ENCODE results near the gene C21orf58.

Gene C21orf58

DNA sequence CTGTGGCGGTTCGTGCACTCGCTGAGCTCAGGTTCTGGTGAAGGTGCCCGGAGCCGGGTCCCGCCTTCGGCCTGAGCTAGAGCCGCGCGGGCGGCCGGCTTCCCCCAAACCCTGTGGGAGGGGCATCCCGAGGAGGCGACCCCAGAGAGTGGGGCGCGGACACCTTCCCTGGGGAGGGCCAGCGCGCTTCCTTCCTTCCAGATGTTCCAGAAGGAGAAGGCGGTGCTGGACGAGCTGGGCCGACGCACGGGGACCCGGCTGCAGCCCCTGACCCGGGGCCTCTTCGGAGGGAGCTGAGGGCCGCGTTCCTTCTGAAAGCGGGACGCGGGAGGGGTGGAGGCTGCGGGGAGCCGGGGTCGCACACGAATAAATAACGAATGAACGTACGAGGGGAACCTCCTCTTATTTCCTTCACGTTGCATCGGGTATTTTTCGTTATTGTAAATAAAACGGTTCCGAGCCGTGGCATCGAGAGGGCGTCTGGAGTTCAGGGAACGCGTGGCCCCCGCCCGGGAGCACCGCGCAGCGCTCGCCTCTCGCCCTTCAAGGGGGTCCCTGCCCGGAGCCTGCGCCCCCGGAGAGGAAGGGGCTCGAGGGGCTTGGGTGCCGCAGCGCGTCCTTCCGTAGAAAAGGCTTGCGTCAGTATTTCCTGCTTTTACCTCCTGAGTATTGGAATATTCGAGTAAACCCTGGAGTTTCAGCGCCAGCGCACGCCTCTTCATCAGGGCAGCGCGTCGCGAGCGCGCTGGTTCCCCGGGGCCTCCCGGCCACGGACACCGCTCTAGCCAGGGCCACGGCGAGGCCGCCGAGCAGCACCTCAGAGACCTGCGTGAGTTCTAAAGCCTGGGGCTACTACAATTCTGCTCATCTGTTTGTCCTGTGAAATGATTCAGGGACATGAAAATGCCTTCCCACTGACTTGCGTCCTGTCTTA is 26.1 kb downstream of the C21orf58 start:
- DNase-seq, result no peak

DNA sequence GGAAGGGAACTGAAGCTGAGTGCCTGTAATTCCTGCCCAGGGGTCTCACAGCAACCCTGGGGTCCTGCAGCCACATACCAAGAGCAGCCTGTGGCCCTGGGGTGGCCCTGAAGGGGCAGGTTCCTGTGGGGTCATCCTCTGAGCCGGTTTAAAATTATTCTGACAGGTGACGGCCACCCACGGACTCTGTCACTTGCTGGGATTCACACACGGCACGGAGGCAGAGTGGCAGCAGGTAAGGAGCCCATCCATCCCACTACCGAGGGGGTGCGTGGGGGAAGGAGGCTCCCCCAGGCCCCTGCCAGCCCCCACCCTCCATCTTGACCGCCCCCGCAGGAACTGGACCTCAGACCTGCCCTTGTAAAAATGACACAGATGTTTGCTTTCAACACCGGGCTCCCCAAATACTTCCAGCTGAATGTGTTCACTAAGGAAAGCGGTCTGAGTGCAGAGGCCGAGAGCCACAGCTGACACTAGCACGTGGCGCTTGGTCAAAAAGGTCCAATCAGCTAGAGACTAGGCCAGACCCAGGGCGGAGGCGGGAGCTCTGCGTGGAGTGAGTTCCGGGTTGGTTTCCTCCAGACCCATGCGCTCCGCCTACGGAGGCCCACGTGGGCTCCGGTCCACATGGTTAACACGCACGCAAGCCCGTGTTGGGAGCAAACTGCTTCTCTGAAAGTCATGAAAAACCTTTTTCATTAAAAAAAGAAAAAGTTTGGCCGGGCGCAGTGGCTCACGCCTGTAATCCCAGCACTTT is 27.5 kb downstream of the C21orf58 start:
- peak in 15 of 56 donors; percentile 1 to 54 (median 22) for DNase-seq

DNA sequence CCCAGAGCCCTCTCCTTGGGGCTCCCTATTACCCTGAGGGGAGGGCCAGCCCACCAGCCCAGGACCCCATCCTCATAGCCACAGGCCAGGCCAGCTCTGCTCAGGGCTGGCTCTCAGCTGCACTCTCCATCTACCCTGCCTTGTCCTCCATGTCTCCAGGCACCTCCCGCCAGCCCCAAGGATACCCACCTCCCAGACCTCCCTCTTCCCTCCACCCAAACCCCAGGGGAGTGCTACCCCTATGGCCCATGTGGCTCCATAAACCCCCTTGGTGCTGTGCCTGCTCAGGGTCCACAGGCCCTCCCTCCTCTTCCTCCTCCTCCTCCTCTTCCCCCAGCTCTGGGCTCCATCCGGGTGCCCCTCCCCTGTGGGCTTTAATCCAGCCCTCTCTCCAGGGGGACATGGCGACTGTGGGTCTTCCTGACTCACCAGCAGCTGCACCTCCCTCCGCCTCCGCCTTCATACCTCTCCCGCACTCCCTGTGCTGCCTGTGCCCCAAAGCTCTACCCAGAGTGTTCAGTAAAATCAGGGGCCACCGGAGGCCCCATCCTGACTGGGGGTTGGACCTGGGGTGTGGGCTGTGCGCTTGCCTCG is 28.4 kb downstream of the C21orf58 start:
- no peak for DNase-seq

DNA sequence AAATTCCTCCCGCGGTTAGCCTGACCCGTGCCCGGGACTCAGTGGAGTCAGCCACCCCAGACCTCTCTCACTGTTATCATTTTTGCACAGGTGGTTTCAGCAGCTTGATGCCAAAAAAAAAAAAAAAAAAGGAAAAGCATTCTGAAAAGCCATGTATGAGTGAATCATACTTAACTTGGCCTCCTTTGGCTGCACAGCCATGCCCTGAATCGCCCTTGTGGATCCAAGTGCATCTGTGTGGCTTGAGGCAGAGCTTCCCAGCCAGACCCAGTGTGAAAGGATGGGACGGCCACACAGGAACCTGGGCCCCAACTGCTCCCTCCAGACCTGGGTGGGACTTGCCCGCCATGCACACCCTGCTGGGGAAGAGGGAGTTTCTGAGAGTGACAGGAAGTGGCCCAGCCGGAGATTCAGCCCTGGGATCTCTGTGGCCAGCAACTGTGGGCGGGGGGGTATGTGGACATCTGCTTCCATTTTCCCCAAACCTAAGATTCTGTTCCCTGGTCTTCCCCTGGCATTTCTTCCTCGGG is 29.0 kb downstream of the C21orf58 start:
- no peak for DNase-seq

DNA sequence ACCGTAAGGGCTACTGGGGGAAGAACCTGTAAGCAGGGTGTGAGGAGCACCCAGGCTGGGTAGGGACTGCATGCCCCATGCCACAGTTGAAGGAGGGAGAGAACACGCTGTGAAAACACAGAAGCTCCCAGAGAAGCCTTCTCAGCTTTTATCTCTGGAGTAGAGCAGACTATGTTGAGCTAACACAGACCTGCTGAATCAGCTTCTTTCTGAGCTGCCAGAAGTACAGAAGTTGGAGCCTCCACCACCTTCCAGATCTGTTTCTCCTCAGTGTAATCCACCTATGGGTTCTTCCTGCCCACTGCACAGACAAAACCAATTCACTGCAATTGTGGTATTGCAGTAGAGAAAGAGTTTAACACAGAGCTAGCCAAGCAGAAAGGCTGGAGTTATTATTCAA is 32.1 kb downstream of the C21orf58 start:
- DNase-seq, result no peak

DNA sequence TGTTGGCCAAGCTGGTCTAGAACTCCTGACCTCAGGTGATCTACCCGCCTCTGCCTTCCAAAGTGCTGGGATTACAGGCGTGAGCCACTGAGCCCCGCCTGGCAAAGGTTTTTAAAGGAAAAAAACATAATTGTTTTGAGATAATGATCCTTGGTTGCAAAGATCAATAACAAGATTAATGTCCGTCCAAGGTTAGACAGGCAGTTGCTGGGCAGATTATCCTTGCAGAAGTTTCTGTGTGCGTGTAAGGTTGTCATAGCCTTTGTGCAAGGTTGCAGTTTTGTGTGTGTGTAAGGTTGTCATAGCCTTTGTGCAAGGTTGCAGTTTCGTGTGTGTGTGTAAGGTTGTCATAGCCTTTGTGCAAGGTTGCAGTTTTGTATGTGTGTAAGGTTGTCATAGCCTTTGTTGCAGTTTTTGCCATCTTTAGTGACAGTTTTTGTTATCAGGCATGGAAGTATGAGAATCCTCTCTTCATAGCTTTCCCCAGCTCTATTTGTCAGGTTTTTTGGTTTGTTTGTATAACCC is 34.0 kb downstream of the C21orf58 start:
- no peak for DNase-seq

DNA sequence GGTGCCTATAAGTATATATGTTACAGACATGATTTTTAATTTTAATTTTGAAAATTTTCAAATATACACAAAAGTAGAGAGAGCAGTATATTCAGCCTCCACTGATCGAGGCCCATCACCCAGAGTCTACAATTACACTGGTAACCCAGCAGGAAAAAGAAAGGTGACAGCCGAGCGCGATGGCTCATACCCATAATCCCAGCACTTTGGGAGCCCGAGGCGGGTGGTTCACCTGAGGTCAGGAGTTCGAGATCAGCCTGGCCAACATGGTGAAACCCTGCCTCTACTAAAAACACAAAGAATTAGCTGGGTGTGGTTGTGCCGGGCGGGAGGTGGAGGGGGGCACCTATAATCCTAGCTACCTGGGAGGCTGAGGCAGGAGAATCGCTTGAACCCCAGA is 36.1 kb downstream of the C21orf58 start:
- no peak for DNase-seq

DNA sequence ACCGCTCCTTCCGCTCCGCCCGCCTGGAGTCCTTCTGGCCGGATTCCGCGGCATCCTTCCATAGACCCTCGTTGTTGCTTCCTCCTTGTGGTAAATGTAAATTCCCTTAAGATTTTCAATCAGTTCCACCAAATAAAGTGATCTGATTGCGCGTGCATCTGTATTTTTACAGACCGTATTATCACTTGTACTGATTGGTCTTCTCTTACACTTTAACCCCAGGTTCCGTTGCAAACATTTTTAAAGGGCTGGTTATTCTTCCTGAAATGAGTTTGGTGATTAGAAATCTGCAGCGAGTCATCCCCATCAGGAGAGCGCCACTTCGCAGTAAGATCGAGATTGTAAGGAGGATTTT is 37.0 kb downstream of the C21orf58 start:
- peak in 2 of 56 donors; percentile 31 to 74 for DNase-seq

DNA sequence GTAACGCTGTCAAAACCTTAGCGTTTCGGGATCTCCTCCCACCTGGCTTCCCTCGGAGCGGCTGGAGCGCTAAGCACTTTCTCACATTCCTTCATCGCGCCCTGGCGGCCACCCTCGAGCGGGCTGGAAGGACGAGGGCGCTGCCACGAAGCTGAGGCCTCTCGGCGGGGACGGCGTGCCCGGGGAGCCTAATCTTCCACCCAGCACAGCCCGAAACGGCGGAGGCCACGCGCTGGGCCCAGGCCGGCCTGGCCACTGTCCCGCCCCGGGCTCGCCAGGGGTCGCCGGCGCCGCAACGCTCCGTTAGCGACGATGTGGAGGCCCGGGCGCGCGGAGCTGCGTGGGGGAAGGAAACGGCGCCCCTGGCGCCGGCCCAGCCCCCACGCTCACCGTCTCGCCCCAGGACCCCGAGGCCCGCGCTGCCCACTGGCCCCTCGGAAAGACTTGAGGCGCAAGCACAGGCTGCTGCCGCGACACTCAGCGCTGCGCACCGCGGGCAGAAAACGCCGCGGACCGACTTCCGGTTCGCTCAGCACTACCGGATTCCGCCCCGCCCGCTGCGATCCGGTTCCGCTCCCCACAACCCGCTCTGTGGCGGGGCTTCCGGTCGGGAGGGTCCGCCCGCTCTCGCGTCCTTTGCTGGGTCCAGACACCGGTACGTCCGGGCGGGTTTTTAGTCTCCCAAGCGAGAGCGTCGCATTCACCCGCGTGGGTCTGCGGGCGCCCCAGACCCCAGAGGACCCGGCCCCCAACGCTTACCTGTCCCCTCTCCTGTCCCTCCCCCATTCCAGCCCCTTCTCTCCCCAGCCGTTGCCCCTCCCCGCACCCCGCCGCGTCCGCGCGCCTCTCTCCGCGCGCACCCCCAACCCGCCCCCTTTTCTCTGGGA is 37.7 kb downstream of the C21orf58 start, which contains the start of gene YBEY:
TSS of gene YBEY (plus strand) at position 582 of the 887 bp plus-strand sequence. CDS start 572 bp downstream, outside the sequence.
- DNase-seq, result peak; percentile 25 to 94 (median 80)

DNA sequence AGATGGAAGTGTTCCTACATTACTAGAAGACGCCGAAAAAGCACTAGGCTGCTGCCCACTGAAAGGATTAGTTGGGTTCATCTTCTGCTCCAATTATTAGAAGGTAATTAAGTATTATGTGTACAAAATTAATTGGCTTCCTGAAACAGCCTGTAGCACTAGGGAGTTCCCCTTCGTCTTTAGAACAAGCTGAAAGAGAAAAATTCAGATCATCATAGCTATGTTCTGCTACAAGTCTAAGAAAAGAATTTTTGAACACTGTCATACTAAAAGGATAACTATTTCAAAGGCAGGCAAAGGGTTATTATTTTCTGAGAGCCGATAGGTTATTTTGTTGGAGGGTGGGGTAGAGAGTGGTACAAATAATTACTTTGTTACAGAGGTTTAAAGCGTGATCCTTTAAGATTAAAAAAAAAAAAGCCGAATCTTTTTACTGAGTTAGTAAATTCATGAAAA is 38.4 kb downstream of the C21orf58 start, which contains the start of gene MCM3AP:
TSS of gene MCM3AP (minus strand) at position 406 of the 456 bp plus-strand sequence. CDS start at position 81, 325 bp downstream.
- no peak for DNase-seq

DNA sequence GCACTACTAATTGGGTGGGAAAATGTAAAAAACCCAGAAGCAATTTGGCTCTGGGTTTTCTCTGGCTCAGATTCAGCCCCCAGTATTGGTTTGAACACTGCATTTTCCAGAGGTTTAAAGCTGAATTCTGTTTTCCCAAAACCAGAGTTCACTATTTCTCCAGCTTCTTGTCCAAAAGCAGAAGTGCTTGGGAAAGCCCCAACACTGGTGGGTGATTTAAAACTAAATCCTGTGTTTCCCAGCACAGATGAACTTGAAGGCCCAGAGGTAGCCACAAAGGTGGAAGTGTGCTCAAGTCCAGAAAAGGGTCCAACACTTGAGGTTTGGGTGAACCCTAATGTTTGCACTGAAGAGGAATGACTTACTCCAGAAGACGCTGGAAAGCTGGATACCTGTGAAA is 38.9 kb downstream of the C21orf58 start:
- no peak for DNase-seq

DNA sequence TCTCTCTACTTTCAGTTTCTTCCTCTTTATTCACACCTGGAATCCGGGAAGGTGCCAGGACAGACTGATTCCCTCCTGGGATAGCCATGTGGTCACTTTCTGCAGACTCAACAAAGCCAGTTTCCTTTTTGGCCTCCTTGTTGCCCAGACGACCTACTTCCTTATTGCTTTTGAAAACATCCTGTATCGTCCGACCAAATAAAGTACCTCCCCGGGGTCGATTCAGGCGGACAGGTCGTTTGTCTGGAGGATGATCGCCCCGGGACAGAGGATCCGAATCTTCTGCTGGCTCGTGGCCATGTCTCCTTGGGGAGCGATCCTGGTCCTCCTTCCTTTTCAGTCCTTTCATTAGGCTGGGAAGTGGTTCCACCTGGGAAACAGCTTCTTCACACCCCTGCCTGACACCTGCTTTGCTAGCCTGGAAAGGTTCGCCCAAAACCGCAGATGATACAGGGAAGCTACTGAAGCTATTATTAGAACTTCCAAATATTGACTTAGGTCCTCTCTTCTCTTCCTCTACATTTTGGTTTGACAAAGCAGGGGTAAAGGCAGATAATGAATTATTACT is 39.5 kb downstream of the C21orf58 start:
- DNase-seq, result no peak

DNA sequence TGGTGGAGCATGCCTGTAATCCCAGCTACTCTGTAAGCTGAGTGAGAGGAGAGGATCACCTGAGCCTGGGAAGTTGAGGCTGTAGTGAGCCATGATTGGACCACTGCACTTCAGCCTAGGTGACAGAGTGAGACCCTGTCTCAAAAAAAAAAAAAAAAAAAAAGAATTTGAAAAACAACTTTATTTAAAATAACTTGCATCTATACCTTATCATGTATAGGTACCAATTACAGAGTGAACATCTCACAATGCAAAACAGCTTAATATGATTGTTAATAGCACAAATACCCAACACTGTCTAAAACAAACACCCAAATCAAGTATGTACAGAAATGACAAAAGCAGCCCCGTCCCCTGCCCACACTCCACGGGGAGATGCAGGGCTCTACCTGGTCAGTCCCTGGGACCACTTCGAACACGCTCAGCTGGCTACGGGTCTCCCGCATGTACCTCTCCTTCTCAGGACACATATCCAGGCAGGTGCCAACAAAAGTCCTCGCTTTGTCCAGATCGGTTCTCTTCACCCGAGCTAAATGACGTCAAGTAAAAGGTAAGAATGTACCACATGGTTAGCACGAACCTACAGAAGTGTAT is 48.8 kb downstream of the C21orf58 start:
- no peak for DNase-seq

DNA sequence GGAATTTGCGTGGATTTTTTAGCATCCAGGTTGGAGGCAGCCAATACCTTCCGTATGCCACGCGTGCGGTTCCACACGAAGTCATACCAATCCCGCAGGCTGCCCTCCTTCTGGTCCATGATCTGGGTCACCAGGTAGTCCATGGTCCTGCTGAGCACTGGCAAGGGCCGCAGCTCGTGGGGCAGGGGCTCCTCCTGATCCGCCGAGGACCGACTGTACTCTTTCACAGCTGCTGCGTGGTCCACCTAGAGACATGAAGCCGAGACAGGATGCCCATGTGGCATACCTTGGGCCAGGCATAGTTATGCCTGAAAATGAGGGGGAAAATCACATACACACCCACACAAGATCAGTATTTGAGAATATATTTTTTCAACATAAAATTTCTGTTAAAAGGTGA is 50.3 kb downstream of the C21orf58 start:
- DNase-seq, result no peak

DNA sequence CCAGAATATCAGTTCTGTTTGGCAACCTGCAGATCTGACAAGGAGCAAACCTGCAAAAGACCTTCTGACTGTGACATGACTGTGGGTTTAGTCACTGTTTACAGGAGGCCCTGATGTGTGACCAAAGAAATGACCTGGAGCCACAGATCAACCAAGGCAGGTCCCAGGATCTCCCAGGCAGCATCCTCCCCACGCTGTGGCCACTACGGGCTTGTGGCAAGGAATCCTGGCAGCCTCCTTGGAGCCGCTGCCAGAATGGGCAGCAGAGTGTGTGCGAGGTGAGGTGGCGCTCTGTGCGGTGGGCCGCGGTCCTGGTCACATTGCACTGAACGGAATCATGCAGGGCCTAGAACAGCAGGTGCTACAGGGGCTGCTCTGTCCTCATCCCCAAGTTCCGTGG is 54.2 kb downstream of the C21orf58 start:
- DNase-seq, result no peak

DNA sequence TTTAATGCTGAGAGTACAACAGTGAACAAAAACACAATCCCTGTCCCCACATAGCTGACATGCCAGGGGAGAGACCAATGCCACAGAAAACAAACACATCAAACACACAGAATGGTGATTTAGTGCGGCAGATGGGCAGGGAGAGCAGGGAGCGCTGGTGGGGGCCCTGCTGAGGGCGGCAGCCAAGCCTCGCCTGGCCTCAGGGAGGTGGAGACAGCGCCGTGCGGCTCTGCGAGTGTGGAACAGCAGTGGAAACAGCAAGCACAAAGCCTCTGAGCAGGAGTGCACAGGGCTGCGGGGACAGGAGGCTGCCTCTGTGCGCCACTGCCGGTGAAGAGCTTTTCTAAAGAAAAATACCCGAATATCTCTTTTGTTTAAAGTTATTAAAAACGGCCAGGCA is 55.3 kb downstream of the C21orf58 start:
- DNase-seq, result no peak

DNA sequence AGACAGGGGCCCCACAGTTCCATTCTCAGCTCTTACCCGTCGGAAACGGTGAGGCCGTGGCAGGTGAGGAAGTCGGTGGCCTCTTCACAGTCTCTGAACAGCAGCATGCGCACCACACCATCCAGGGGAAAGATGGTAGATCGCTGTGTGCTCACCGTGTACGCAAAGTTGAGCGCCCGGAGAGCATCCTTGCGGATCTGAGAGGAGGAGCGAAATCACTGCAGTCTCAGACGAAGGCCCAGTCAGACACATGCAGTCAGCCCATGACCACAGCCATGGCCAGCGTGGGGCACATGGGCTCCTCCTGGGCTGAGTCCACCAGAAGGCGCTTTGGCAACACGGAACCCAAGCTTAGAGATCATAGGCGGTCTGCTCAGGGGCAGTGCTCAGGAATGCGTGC is 56.7 kb downstream of the C21orf58 start:
- DNase-seq, result no peak

DNA sequence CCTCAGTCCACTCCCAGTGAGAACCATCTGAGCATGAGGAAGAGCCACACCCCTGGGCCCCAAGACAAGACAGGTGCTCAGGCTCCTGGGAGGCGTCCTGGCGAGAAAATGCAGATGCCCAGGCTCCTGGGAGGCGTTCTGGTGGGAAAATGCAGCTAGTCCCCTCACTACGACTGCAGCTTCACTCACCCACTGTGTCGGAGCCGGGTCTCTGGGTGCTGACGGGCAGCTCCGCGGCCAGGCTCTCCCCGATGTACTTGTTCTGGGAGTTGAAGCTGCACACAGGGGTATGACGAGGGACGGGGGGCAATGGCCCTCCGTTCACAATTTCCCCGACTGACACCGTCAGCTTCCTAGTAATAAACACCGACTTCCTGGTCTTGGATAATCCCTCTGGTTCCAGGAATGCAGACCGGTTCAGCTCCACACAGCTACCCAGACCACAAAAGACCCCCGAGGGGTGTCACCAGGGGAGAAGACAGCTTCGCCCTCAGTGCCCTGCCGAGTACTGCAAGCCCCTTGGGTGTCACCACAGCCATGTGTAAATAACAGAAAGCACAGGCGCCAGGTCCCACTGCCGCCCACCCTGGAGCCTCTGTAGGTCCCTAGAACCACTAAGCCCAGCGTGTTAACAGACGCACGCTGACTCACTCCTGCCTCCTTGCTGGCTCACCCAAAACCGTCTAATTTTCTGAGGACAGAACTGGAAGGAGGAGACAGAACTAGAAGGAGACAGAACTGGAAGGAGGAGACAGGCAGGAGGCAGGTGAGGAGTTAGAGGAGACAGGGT is 57.7 kb downstream of the C21orf58 start:
- no peak for DNase-seq

All from amygdala (tissue), 56 donors.